Vagina (tissue), 2 donors: Measurements from ENCODE around the gene OR6B3.

Experiments
- CTCF ChIP-seq, 3 experiments: fragments of 450-650 bp in 2 of 3; fragments of 200-600 bp in 1 of 3; sonication (generic) in 1 of 3; IDR thresholded peaks; one replicate each; pipeline ENCODE4 v1.5.1; 2017 to 2019; ENCODE audit warnings: antibody characterized with exemption in 3 of 3, mild to moderate bottlenecking in 2 of 3, moderate library complexity in 2 of 3
- POLR2A ChIP-seq, 2 donors: fragments of 450-650 bp; IDR thresholded peaks; one replicate each; pipeline ENCODE4 v1.6.1; 2017; ENCODE audit warnings: antibody characterized with exemption in 2 of 2, mild to moderate bottlenecking in 2 of 2, moderate library complexity in 2 of 2
- POLR2AphosphoS5 ChIP-seq, 2 donors: sonication (generic); formaldehyde crosslinking; IDR thresholded peaks; one replicate each; pipeline ENCODE4 v1.9.0; 2017; ENCODE audit warnings: antibody characterized with exemption in 2 of 2, mild to moderate bottlenecking in 2 of 2, low read depth in 1 of 2; ENCODE audit not compliant: insufficient read depth in 1 of 2

DNA sequence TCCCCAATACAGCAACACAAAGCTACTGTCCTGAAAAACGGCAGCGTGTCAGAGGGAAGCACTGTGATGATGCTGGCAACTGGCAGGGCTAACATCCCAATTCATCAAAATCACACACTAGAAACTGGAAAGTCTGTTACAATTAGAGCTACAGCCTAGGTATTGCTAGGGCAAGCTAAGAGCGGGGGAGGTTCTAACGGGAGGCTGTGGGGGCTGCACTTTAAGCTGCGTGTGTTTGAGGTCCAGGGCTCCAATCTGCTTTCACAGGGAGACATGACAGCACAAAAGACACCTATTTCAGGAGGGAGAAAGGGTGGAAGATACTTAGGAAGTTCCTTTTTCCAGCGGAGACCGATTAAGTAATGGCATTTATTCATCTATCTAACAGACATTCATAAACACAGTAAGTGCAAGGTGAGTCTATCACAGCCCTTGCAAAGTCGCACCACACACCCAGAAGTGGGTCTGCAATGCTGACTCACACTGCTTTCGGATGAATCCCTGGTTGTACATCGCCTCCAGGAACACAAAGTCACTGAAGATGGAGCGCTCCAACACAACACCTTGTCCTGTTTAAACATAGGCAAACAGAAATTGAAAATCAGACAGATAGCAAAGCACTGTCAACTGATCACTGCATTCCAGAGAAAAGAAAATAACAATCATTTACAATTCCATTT, 35.1 kb downstream of the OR6B3 start:
- TF ChIP-seq POLR2A (IDR thresholded peaks at IDR 0.05) (no peak), CTCF (IDR thresholded peaks at IDR 0.05) (no peak), POLR2AphosphoS5 (IDR thresholded peaks at IDR 0.05; ENCODE audit: insufficient read depth in 1 of 2, low read depth in 1 of 2) (no peak)
